ENCODE results near the gene PRXL2B.
"Not testable (repeated sequence)": the region's sequence is repeated elsewhere in the genome, so short reads cannot be mapped to it uniquely, and the experiment has no call there.

DNA sequence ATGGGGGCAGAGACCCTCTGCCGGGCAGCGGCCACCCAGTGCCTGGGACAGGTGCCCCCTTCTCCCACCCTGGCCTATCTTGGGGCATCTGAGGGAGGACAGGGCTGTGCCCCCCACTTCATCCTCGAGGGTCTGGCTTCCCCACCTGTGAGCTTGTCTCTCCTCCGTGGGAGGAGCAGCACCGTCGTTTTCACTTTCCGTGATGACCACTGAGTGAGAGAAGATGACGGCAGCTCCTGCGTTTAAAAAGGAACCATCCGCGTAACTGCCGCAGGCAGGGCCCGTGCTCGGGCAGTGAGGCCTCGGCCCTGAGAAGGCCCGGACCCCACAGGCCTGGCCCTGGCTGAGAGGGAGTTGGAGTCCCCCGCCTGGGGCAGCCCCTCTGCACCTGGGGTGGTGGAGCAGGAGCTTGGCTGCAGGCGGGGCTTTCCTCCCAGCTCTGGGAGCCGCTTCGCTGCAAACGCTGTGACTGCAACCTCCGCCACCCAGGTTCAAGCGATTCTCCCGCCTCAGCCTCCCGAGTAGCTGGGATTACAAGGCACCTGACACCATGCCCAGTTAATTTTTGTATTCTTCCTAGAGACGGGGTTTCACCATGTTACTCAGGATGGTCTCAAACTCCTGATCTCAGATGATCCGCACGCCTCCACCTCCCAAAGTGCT, 37.1 kb upstream of the PRXL2B start:
- TF ChIP-seq, protein P1, sequence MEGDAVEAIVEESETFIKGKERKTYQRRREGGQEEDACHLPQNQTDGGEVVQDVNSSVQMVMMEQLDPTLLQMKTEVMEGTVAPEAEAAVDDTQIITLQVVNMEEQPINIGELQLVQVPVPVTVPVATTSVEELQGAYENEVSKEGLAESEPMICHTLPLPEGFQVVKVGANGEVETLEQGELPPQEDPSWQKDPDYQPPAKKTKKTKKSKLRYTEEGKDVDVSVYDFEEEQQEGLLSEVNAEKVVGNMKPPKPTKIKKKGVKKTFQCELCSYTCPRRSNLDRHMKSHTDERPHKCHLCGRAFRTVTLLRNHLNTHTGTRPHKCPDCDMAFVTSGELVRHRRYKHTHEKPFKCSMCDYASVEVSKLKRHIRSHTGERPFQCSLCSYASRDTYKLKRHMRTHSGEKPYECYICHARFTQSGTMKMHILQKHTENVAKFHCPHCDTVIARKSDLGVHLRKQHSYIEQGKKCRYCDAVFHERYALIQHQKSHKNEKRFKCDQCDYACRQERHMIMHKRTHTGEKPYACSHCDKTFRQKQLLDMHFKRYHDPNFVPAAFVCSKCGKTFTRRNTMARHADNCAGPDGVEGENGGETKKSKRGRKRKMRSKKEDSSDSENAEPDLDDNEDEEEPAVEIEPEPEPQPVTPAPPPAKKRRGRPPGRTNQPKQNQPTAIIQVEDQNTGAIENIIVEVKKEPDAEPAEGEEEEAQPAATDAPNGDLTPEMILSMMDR (IDR thresholded peaks at IDR 0.05): not testable (repeated sequence)
- not testable (repeated sequence) for TF ChIP-seq POLR2A (IDR thresholded peaks at IDR 0.05)
